Activated CD4-positive, CD25-positive, alpha-beta regulatory T cell (primary cell): ENCODE measurements around the gene KRTAP20-2.

Experiments
- DNase-seq, 4 experiments: peaks; one replicate each; lab custom pipeline; 2025; lab: John Stamatoyannopoulos, UW

KRTAP20-2 gene

GRCh38 chr21:30634906-30635305, at the start of gene KRTAP20-2:
Gene KRTAP20-2 (plus strand): TSS chr21:30635206. CDS start chr21:30635264, 58 bp downstream.
- DNase-seq: no peak

GRCh38 chr21:30590297-30590696, 44.7 kb upstream of the KRTAP20-2 start, which contains the start of gene KRTAP22-2:
Gene KRTAP22-2 (minus strand): TSS chr21:30590397.
- DNase-seq: no peak

GRCh38 chr21:30592140-30592539, 42.9 kb upstream of the KRTAP20-2 start, which contains the start of gene KRTAP6-3:
Gene KRTAP6-3 (plus strand): TSS chr21:30592440. CDS start chr21:30592446, 6 bp downstream.
- DNase-seq: no peak

- DNase-seq: no peak
Observed at GRCh38 chr21:30598802-30599201, 36.2 kb upstream of the KRTAP20-2 start, which contains the start of gene KRTAP6-2. Gene KRTAP6-2 (minus strand): TSS chr21:30598902. CDS start chr21:30598874, 28 bp downstream.

GRCh38 chr21:30600787-30601186, 34.2 kb upstream of the KRTAP20-2 start, which contains the start of gene KRTAP22-1:
Gene KRTAP22-1 (plus strand): TSS chr21:30601087.
- DNase-seq: no peak

GRCh38 chr21:30605968-30606367, 29.0 kb upstream of the KRTAP20-2 start:
- DNase-seq: no peak

- no peak for DNase-seq
Observed at GRCh38 chr21:30612132-30612531, 22.9 kb upstream of the KRTAP20-2 start.

GRCh38 chr21:30613836-30614235, 21.2 kb upstream of the KRTAP20-2 start, which contains the start of gene KRTAP6-1:
Gene KRTAP6-1 (minus strand): TSS chr21:30613930. CDS start chr21:30613904, 26 bp downstream.
- no peak for DNase-seq

GRCh38 chr21:30615199-30615598, 19.8 kb upstream of the KRTAP20-2 start:
- no peak for DNase-seq

- DNase-seq: no peak
Observed at GRCh38 chr21:30616125-30616524, 18.9 kb upstream of the KRTAP20-2 start, which contains the start of gene KRTAP20-1. Gene KRTAP20-1 (plus strand): TSS chr21:30616425. CDS start chr21:30616455, 30 bp downstream.

GRCh38 chr21:30620080-30620479, 14.9 kb upstream of the KRTAP20-2 start:
- no peak for DNase-seq

GRCh38 chr21:30620522-30620921, 14.5 kb upstream of the KRTAP20-2 start, which contains the start of gene KRTAP20-4:
Gene KRTAP20-4 (plus strand): TSS chr21:30620627.
- DNase-seq: no peak

- no peak for DNase-seq
Observed at GRCh38 chr21:30623362-30623761, 11.6 kb upstream of the KRTAP20-2 start.

GRCh38 chr21:30625449-30626165, 9.4 kb upstream of the KRTAP20-2 start:
- no peak for DNase-seq

- DNase-seq: no peak
Observed at GRCh38 chr21:30628109-30628508, 6.9 kb upstream of the KRTAP20-2 start.

- no peak for DNase-seq
Observed at GRCh38 chr21:30629200-30629599, 5.8 kb upstream of the KRTAP20-2 start.

GRCh38 chr21:30638686-30639085, 3.7 kb downstream of the KRTAP20-2 start:
- DNase-seq: no peak

- DNase-seq: no peak
Observed at GRCh38 chr21:30642564-30642963, 7.6 kb downstream of the KRTAP20-2 start, which contains the start of gene KRTAP20-3. Gene KRTAP20-3 (plus strand): TSS chr21:30642864.

- no peak for DNase-seq
Observed at GRCh38 chr21:30646904-30647414, 12.0 kb downstream of the KRTAP20-2 start.

GRCh38 chr21:30652891-30653290, 17.9 kb downstream of the KRTAP20-2 start:
- DNase-seq: no peak

GRCh38 chr21:30668776-30669175, 33.8 kb downstream of the KRTAP20-2 start:
- DNase-seq: no peak

GRCh38 chr21:30672985-30673650, 38.1 kb downstream of the KRTAP20-2 start:
- no peak for DNase-seq
